GM12874 (cell line): ENCODE results near the gene BRIP1.

Source experiments
- TF ChIP-seq, protein P1 (sequence below): IDR thresholded peaks from 2 replicates; pipeline ENCODE4 v1.5.1; 2011; ENCODE audit warnings: low read depth, mild to moderate bottlenecking, control low read depth, low read length, moderate library complexity; ENCODE audit not compliant: insufficient read depth

BRIP1 gene

DNA sequence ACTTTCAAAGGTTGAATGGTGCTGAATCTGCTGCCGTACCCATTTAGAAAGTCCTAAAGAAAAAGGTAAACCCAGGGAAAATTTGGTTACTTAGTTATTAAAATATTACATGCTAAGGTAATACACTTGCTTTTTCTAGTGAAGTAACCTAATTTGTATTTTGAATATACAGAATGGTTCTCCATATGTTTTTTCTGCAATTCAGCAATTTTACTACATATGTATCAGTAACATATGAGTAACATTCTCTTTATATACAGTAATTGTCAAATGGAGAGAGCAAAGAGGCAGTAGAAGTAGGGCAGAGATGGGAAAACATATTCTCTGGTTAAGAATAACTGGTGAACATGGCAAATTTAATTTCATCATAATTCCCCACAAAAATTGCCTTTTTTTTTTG is 177.2 kb downstream of the BRIP1 start:
- TF ChIP-seq, protein P1, sequence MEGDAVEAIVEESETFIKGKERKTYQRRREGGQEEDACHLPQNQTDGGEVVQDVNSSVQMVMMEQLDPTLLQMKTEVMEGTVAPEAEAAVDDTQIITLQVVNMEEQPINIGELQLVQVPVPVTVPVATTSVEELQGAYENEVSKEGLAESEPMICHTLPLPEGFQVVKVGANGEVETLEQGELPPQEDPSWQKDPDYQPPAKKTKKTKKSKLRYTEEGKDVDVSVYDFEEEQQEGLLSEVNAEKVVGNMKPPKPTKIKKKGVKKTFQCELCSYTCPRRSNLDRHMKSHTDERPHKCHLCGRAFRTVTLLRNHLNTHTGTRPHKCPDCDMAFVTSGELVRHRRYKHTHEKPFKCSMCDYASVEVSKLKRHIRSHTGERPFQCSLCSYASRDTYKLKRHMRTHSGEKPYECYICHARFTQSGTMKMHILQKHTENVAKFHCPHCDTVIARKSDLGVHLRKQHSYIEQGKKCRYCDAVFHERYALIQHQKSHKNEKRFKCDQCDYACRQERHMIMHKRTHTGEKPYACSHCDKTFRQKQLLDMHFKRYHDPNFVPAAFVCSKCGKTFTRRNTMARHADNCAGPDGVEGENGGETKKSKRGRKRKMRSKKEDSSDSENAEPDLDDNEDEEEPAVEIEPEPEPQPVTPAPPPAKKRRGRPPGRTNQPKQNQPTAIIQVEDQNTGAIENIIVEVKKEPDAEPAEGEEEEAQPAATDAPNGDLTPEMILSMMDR, result no peak

DNA sequence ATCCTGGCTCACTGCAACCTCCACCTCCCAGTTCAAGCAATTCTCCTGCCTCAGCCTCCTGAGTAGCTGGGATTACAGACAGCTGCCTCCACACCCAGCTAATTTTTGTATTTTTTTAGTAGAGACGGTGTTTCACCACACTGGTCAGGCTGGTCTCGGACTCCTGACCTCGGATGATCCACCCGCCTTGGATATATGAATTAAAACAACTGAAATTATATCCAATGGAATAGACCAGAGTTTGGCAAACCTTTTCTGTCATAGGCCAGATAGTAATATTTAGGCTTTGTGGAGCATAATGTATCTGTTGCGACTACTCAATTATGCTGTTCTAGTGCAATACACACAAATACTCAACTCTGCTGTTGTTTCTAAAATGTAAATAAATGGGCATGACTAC is 178.5 kb downstream of the BRIP1 start:
- TF ChIP-seq, protein P1, result no peak

DNA sequence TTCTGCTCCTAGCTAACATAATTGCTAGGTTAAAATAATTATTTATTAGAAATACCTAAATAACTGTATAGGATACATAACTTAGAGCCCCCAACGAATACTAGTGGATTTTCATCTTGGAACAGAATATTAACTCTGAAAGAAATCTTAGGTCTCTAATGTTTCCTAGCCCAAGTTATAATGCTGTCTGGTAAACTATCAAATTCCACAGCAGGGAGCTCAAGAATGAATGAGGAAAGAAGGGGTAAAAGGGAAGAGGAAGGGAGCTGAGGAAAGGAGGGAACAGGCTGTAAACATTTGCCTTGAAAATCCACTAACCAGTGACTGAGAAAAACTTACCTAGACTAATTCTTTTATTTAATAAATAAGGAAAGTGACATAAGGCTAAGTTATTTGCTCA is 179.2 kb downstream of the BRIP1 start:
- TF ChIP-seq, protein P1, result no peak

DNA sequence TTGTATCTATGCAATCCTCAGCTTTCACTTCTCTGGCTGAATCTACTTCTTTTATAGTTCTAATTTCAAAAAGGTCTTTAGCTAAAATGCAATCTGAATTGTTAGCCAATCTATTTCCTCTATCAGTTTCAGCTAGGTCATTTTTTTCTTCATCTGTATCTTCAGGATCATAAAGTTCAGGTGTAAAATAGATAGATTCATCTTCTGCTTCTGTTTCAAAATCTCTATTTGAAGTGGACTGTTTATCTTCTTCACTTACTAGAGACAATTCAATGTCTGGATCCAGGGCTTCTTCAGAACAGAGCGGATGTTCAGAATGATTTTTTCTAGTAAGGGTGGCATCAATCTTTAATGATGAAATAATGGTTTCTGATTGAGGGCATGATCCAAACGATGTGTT is 179.9 kb downstream of the BRIP1 start:
- TF ChIP-seq, protein P1, result no peak

DNA sequence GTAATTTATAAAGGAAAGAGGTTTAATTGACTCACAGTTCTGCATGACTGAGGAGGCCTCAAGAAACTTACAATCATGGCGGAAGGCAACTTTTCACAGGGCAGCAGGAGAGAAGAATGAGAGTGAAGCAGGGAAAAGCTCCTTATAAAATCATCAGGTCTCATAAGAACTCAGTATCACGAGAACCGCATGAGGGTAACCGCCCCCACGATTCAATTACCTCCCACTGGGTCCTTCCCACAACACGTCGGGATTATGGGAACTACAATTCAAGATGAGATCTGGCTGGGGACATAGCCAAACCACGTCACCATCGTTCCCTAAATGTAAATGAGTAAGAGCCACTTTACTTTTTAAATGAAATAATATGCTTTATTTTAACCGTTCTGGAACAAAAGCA is 182.4 kb downstream of the BRIP1 start:
- TF ChIP-seq, protein P1, result no peak

DNA sequence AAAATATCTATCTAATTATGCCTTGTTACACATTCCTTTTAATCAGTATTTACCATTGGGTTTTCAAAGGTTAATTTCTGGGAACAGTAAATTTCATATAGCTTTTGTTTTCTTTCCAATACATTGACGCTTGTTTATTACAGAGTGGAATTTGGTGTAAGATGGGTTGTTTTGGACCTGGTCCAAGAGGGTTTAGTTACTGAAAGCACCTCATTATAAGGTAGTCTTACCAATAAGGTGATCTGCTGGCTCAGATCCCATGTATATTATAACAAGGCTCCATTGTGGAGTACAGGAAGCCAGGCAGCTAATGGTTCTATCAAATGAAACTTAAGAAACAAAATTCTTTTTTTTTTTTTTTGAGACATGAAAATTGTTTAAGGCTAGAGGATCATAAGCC is 185.0 kb downstream of the BRIP1 start:
- TF ChIP-seq, protein P1, result no peak

DNA sequence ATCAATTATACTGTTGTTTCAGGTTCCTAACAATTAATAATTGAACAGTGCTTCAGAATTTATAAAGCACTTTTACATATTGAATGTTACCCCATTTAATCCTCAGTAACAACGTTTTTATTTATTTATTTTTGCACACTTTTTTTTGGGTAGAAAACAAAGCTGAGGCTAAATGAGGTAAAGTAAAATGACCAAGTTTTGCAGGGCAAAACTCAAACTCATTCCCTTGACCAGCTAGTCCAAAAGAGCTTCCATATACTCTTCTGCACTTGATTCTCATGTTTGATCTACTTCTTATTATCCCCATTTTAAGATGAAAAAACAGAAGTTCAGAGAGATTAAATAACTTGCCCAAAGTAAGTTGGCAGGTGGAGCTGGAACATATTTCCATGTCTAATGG is 191.2 kb downstream of the BRIP1 start:
- TF ChIP-seq, protein P1, result no peak

DNA sequence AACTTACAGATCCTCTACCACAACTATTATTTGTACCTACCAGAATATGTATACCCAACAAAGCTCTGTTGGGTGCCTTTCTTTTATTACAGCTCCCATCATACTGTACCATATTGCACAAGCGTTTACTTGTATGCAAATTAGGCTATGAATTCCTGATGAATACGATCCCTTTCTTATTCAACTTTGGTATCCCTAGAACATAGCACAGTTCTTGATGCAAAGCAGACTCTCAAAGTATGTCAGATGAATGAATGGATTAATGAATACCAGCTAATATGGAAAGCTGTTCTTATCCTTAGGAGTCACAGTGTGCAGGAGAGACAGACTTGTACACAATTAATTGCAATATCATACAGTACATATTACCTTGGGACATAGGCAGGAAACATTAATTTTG is 192.6 kb downstream of the BRIP1 start:
- TF ChIP-seq, protein P1, result no peak
